Brain microvascular endothelial cell (primary cell): ENCODE data around the gene PRR33.

Experiments used
- DNase-seq: peaks from one replicate; pipeline ENCODE4 v3.0.0-alpha.2; 2020
- H3K27ac ChIP-seq: fragments of 250-450 bp; sonication (Bioruptor Pico); 2 replicates; pipeline ENCODE4 v1.5.1; 2020; ENCODE audit warnings: mild to moderate bottlenecking, moderate library complexity
- H3K27me3 ChIP-seq: fragments of 250-450 bp; sonication (Bioruptor Pico); replicated peaks from 2 replicates; pipeline ENCODE4 v1.5.1; 2020; ENCODE audit warnings: mild to moderate bottlenecking
- H3K36me3 ChIP-seq: fragments of 250-450 bp; sonication (Bioruptor Pico); replicated peaks from 2 replicates; pipeline ENCODE4 v1.5.1; 2020; ENCODE audit warnings: mild to moderate bottlenecking
- H3K4me3 ChIP-seq: 2 replicates; pipeline ENCODE4 v1.5.1; 2011; ENCODE audit warnings: low read depth, mild to moderate bottlenecking, control low read depth, low read length, moderate library complexity
- CTCF ChIP-seq: IDR thresholded peaks from 2 replicates; pipeline ENCODE4 v1.5.1; 2011; ENCODE audit warnings: low read depth, mild to moderate bottlenecking, moderate library complexity, low read length, control low read depth, inconsistent platforms; ENCODE audit errors: missing control alignments
- in situ Hi-C: cut with HindIII; loops from 2 replicates; pipeline ENCODE4 v1.10.0; 2017; ENCODE audit warnings: low sequenced_read_pairs, low pct_ligation_motif_present

The PRR33 gene

GRCh38 chr11:1896923-1897322 lies 5.2 kb upstream of the PRR33 start:
- H3K4me3 ChIP-seq: no peak overlapping the region
- H3K27me3 ChIP-seq: no peaks in the 10 kb centered on the region
- in situ Hi-C loops: no loop called here
- no peak overlapping the region for H3K27ac ChIP-seq
- no peak for TF ChIP-seq CTCF
- no peaks in the 10 kb centered on the region for H3K36me3 ChIP-seq
- no peak for DNase-seq

- Histone ChIP-seq H3K4me3 (no peak overlapping the region), H3K27me3 (no peaks in the 10 kb centered on the region), H3K36me3 (no peaks in the 10 kb centered on the region), H3K27ac (no peak overlapping the region)
- TF ChIP-seq CTCF: no peak
- in situ Hi-C loops: no loop called here
- DNase-seq: no peak
Measured at GRCh38 chr11:1896468-1896867, 4.8 kb upstream of the PRR33 start.

GRCh38 chr11:1894759-1895158 lies 3.1 kb upstream of the PRR33 start:
- DNase-seq: no peak
- no peaks in the 10 kb centered on the region for H3K27me3 ChIP-seq
- H3K27ac ChIP-seq: no peak overlapping the region
- H3K4me3 ChIP-seq: no peak overlapping the region
- no peaks in the 10 kb centered on the region for H3K36me3 ChIP-seq
- TF ChIP-seq CTCF: no peak
- in situ Hi-C loops: no loop called here

- H3K36me3 ChIP-seq: no peaks in the 10 kb centered on the region
- TF ChIP-seq CTCF: no peak
- no peak overlapping the region for H3K4me3 ChIP-seq
- no peaks in the 10 kb centered on the region for H3K27me3 ChIP-seq
- H3K27ac ChIP-seq: no peak overlapping the region
- in situ Hi-C loops: no loop called here
- no peak for DNase-seq
Measured at GRCh38 chr11:1893581-1894359, 2.1 kb upstream of the PRR33 start.

- in situ Hi-C loops: no loop called here
- Histone ChIP-seq H3K36me3 (no peaks in the 10 kb centered on the region), H3K4me3 (no peak overlapping the region), H3K27me3 (no peaks in the 10 kb centered on the region), H3K27ac (no peak overlapping the region)
- DNase-seq: no peak
- TF ChIP-seq CTCF: no peak
Measured at GRCh38 chr11:1892558-1892957, 863 bp upstream of the PRR33 start.

- Histone ChIP-seq H3K4me3 (no peak overlapping the region), H3K27me3 (no peaks in the 10 kb centered on the region), H3K36me3 (no peaks in the 10 kb centered on the region), H3K27ac (no peak overlapping the region)
- TF ChIP-seq CTCF: no peak
- in situ Hi-C loops: no loop called here
- DNase-seq: no peak
Measured at GRCh38 chr11:1892116-1892515, 421 bp upstream of the PRR33 start.
